CD4-positive, alpha-beta T cell treated with Interleukin-6 at 100 ng/mL for 8 hours (primary cell): ENCODE measurements around the gene RPTOR.
"Not testable (repeated sequence)": the region's sequence is repeated elsewhere in the genome, so short reads cannot be mapped to it uniquely, and the experiment has no call there.

ENCODE experiments used
- DNase-seq: peaks from one replicate; pipeline ENCODE4 v3.0.0-alpha.2; 2020; ENCODE audit warnings: mixed read lengths, low spot score

Gene RPTOR

GRCh38 chr17:80744725-80745124 is 200.1 kb downstream of the RPTOR start:
- DNase-seq, result not testable (repeated sequence)

GRCh38 chr17:80745183-80745582 is 200.5 kb downstream of the RPTOR start:
- no peak for DNase-seq

- DNase-seq, result no peak
Observed at GRCh38 chr17:80746262-80746935, 201.8 kb downstream of the RPTOR start.

GRCh38 chr17:80747469-80747868 is 202.8 kb downstream of the RPTOR start:
- DNase-seq, result no peak

GRCh38 chr17:80749611-80750010 is 205.0 kb downstream of the RPTOR start:
- no peak for DNase-seq

- DNase-seq, result no peak
Observed at GRCh38 chr17:80750263-80750662, 205.6 kb downstream of the RPTOR start.

- DNase-seq, result no peak
Observed at GRCh38 chr17:80751070-80751945, 206.7 kb downstream of the RPTOR start.

GRCh38 chr17:80751946-80752581 is 207.4 kb downstream of the RPTOR start:
- no peak for DNase-seq

GRCh38 chr17:80753685-80754345 is 209.2 kb downstream of the RPTOR start:
- DNase-seq, result no peak

GRCh38 chr17:80754846-80755245 is 210.2 kb downstream of the RPTOR start:
- no peak for DNase-seq

- no peak for DNase-seq
Observed at GRCh38 chr17:80755650-80756405, 211.2 kb downstream of the RPTOR start.

GRCh38 chr17:80758481-80759376 is 214.1 kb downstream of the RPTOR start:
- DNase-seq, result peak; percentile 49

GRCh38 chr17:80759377-80759673 is 214.7 kb downstream of the RPTOR start:
- no peak for DNase-seq

GRCh38 chr17:80760511-80760911 is 215.9 kb downstream of the RPTOR start:
- no peak for DNase-seq

- DNase-seq, result peak; percentile 72
Observed at GRCh38 chr17:80761110-80761871, 216.7 kb downstream of the RPTOR start.

- no peak for DNase-seq
Observed at GRCh38 chr17:80762076-80762475, 217.4 kb downstream of the RPTOR start.

GRCh38 chr17:80763293-80763867 is 218.7 kb downstream of the RPTOR start:
- DNase-seq, result no peak

GRCh38 chr17:80764627-80765145 is 220.0 kb downstream of the RPTOR start:
- DNase-seq, result not testable (repeated sequence)

GRCh38 chr17:80765241-80765961 is 220.8 kb downstream of the RPTOR start:
- no peak for DNase-seq
